Measurements from ENCODE around the gene IMPDH1. TPM values are rescaled to one million over a fixed set of nuclear protein-coding genes. Genes with fewer than 3 reads are reported as not detected.

Gene IMPDH1
- total and polyA plus RNA-seq, 10 of the 15 experiments (the other 5 are each of a cell fraction or from before 2014, with no cell fraction given): 0.50 to 61.3 (median 41.8) TPM

GRCh38 chr7:128450409-128450808, 40.6 kb upstream of the IMPDH1 start (continued):
- TF ChIP-seq CHD1 (IDR thresholded peaks at IDR 0.05; ENCODE audit: low read depth, low read length) (no peak), CHD2 (IDR thresholded peaks at IDR 0.05; ENCODE audit: borderline replicate concordance, low read depth, low read length) (no peak), LARP7 (IDR thresholded peaks at IDR 0.05) (no peak), MTA2 (IDR thresholded peaks at IDR 0.05; ENCODE audit: low read depth) (no peak), HDAC6 (IDR thresholded peaks at IDR 0.05; ENCODE audit: unreplicated experiment) (no peak), E2F8 (IDR thresholded peaks at IDR 0.05; ENCODE audit: low read depth, partially characterized antibody) (no peak), BHLHE40 (IDR thresholded peaks at IDR 0.05; ENCODE audit: borderline replicate concordance in 1 of 2, low read depth in 2 of 2, low read length in 1 of 2) (no peak)
- TF ChIP-seq, protein P1, sequence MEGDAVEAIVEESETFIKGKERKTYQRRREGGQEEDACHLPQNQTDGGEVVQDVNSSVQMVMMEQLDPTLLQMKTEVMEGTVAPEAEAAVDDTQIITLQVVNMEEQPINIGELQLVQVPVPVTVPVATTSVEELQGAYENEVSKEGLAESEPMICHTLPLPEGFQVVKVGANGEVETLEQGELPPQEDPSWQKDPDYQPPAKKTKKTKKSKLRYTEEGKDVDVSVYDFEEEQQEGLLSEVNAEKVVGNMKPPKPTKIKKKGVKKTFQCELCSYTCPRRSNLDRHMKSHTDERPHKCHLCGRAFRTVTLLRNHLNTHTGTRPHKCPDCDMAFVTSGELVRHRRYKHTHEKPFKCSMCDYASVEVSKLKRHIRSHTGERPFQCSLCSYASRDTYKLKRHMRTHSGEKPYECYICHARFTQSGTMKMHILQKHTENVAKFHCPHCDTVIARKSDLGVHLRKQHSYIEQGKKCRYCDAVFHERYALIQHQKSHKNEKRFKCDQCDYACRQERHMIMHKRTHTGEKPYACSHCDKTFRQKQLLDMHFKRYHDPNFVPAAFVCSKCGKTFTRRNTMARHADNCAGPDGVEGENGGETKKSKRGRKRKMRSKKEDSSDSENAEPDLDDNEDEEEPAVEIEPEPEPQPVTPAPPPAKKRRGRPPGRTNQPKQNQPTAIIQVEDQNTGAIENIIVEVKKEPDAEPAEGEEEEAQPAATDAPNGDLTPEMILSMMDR (IDR thresholded peaks at IDR 0.05 in 2 of 3, conservative IDR thresholded peaks at IDR 0.05 in 1 of 3; ENCODE audit: control insufficient read depth in 2 of 3, extremely low read depth in 1 of 3, insufficient read depth in 1 of 3, low read depth in 3 of 3, low read length in 3 of 3): no peak

Data from GM12878 (cell line).